HepG2 (cell line): ENCODE data around the gene CITED2. TPM values are rescaled to one million over a fixed set of nuclear protein-coding genes. Genes with fewer than 3 reads are reported as not detected.

ENCODE experiments used
- ATAC-seq: fragments of 200-7000 bp; cut with Tn5 transposase; 3 replicates; pipeline ENCODE4 v1.9.1; 2020; ENCODE audit warnings: mild to moderate bottlenecking, moderate library complexity
- BruUV-seq: library from RNA; stranded (reverse); fragments of 400-500 nt; replicated peaks from 2 replicates; lab custom pipeline; 2021; lab: Mats Ljungman, UMichigan
- CTCF ChIA-PET: fragments of 300-600 bp; formaldehyde crosslinking; extraction: SDS; loops from one replicate; lab custom pipeline; 2021; ENCODE audit warnings: low total read pairs, inconsistent platforms, low intra/inter-chr PET ratio; lab: Yijun Ruan, JAX
- POLR2A ChIA-PET: fragments of 350-600 bp; sonication (Branson Sonifier 250); formaldehyde crosslinking; loops from one replicate; lab custom pipeline; 2020; ENCODE audit warnings: antibody characterized with exemption, inconsistent platforms; lab: Yijun Ruan, JAX
- DNase-seq: peaks from one replicate; pipeline ENCODE4 v3.0.0-alpha.2; 2015; ENCODE audit warnings: low spot score
- FAIRE-seq: peaks from 3 replicates; lab custom pipeline; 2011; peaks lifted over from hg19 to GRCh38; lab: Jason Lieb, UNC
- H2AFZ ChIP-seq: one replicate; pipeline ENCODE4 v1.6.1; 2011; ENCODE audit warnings: low read length, inconsistent platforms
- H3K27ac ChIP-seq: fragments of 300-600 bp; 3 replicates; pipeline ENCODE4 v1.8.0; 2011; ENCODE audit warnings: mixed run types, mild to moderate bottlenecking, mixed read lengths, low read length, inconsistent platforms; ENCODE audit not compliant: insufficient read depth; ENCODE audit errors: extremely low read length
- H3K27me3 ChIP-seq, 2 experiments: fragments of 200-600 bp in 1 of 2; 2 replicates in 1 of 2; 3 replicates in 1 of 2; pipeline versions ENCODE4 v1.6.0 to v1.8.0; 2011; ENCODE audit warnings: low read length in 2 of 2, mild to moderate bottlenecking in 2 of 2, moderate library complexity in 2 of 2, inconsistent platforms in 1 of 2; ENCODE audit not compliant: insufficient read depth in 2 of 2, control insufficient read depth in 1 of 2
- H3K36me3 ChIP-seq, 2 experiments: fragments of 200-600 bp in 1 of 2; replicated peaks in 1 of 2; 2 replicates in 1 of 2; 3 replicates in 1 of 2; pipeline versions ENCODE4 v1.5.1 to v1.8.0; 2011; ENCODE audit warnings: low read length in 2 of 2, inconsistent platforms in 1 of 2; ENCODE audit not compliant: insufficient read depth in 2 of 2, control insufficient read depth in 1 of 2
- H3K4me1 ChIP-seq: 2 replicates; pipeline ENCODE4 v1.5.1; 2012; ENCODE audit warnings: low read length, inconsistent platforms; ENCODE audit not compliant: insufficient read depth
- H3K4me2 ChIP-seq: 2 replicates; pipeline ENCODE4 v1.6.0; 2011; ENCODE audit warnings: low read depth, low read length, inconsistent platforms
- H3K4me3 ChIP-seq, 3 experiments: fragments of 200-600 bp in 1 of 3; sonication (generic), shearing (Covaris generic) in 1 of 3; replicated peaks in 1 of 3; 2 replicates each; pipeline ENCODE4 v1.5.1; 2011 to 2016; ENCODE audit warnings: low read length in 3 of 3, inconsistent platforms in 2 of 3, low read depth in 2 of 3, mild to moderate bottlenecking in 2 of 3, control low read depth in 1 of 3, mixed read lengths in 1 of 3; ENCODE audit not compliant: insufficient read depth in 1 of 3
- H3K79me2 ChIP-seq: one replicate; pipeline ENCODE4 v1.6.1; 2011; ENCODE audit warnings: low read length, inconsistent platforms; ENCODE audit not compliant: insufficient read depth
- H3K9ac ChIP-seq: 2 replicates; pipeline ENCODE4 v1.6.0; 2011; ENCODE audit warnings: mild to moderate bottlenecking, low read depth, low read length, inconsistent platforms; ENCODE audit not compliant: insufficient read depth
- H3K9me3 ChIP-seq: 2 replicates; pipeline ENCODE4 v1.5.1; 2012; ENCODE audit warnings: mild to moderate bottlenecking, low read length
- H4K20me1 ChIP-seq: 2 replicates; pipeline ENCODE4 v1.6.0; 2011; ENCODE audit warnings: inconsistent platforms, mild to moderate bottlenecking, low read length, moderate library complexity; ENCODE audit not compliant: insufficient read depth
- CCDC6 ChIP-seq: sonication (generic); formaldehyde crosslinking; IDR thresholded peaks from 2 replicates; pipeline ENCODE4 v1.8.1; 2022; ENCODE audit warnings: mild to moderate bottlenecking, missing genetic modification reagents, moderate library complexity
- LRRFIP1 ChIP-seq: sonication (generic); formaldehyde crosslinking; conservative IDR thresholded peaks from 2 replicates; pipeline ENCODE4 v1.4.0; 2020; ENCODE audit warnings: missing genetic modification reagents
- MEIS1 ChIP-seq: sonication (generic); formaldehyde crosslinking; IDR thresholded peaks from 2 replicates; pipeline ENCODE4 v1.9.0; 2021; ENCODE audit warnings: mild to moderate bottlenecking, missing genetic modification reagents, moderate library complexity, borderline replicate concordance
- MIER3 ChIP-seq: IDR thresholded peaks from 2 replicates; pipeline ENCODE4 v1.6.1; 2016; ENCODE audit warnings: missing compliant biosample characterization, borderline replicate concordance
- NR2F6 ChIP-seq, 2 experiments: IDR thresholded peaks; 2 replicates each; pipeline ENCODE4 v1.6.1; 2016; ENCODE audit warnings: antibody characterized with exemption in 1 of 2, mild to moderate bottlenecking in 1 of 2
- ZFP1 ChIP-seq: IDR thresholded peaks from 2 replicates; pipeline ENCODE4 v1.6.1; 2016
- ZNF230 ChIP-seq: sonication (generic); formaldehyde crosslinking; IDR thresholded peaks from 2 replicates; pipeline ENCODE4 v1.4.0; 2020; ENCODE audit warnings: mild to moderate bottlenecking, missing genetic modification reagents
- ZNF441 ChIP-seq: sonication (generic); formaldehyde crosslinking; IDR thresholded peaks from 2 replicates; pipeline ENCODE4 v1.7.0; 2021; ENCODE audit warnings: missing genetic modification reagents, borderline replicate concordance
- ZNF782 ChIP-seq: sonication (generic); formaldehyde crosslinking; IDR thresholded peaks from 2 replicates; pipeline ENCODE4 v1.4.0; 2020; ENCODE audit warnings: missing genetic modification reagents, mild to moderate bottlenecking, borderline replicate concordance
- ZSCAN20 ChIP-seq: sonication (generic); formaldehyde crosslinking; IDR thresholded peaks from 2 replicates; pipeline ENCODE4 v1.4.0; 2020; ENCODE audit warnings: missing genetic modification reagents, mild to moderate bottlenecking, borderline replicate concordance
- WGBS: methylation state at CpG from one replicate; pipeline ENCODE4 v1.1.6; 2017; ENCODE audit warnings: low lambda C conversion rate; 5-methylcytosine and 5-hydroxymethylcytosine counted together
- in situ Hi-C: cut with HindIII; loops from 2 replicates; pipeline ENCODE4 v1.10.0; 2017; ENCODE audit warnings: low pct_unique_long_range_greater_than_20kb; ENCODE audit not compliant: extremely low pct_ligation_motif_present
- intact Hi-C: fragments of 100-400 bp; cut with micrococcal nuclease; formaldehyde crosslinking; loops from one replicate; pipeline ENCODE4 v1.10.0; 2022; ENCODE audit not compliant: unreplicated experiment
- polyA plus RNA-seq, 8 experiments: library from polyadenylated mRNA; depleted of rRNA in 3 of 8; stranded (reverse) in 7 of 8; unstranded in 1 of 8; fragments of >200 nt; fragmentation: Illumina TruSeq in 4 of 8; extraction: Trizol in 4 of 8; gene quantifications; 2 replicates each; pipeline versions ENCODE4 v1.2.1 to v1.2.3, GENCODE V29; 2011 to 2016; ENCODE audit warnings: low read depth in 4 of 8, missing spikeins in 1 of 8, mixed read lengths in 1 of 8; ENCODE audit not compliant: insufficient read depth in 1 of 8
- total RNA-seq, 5 experiments: library from RNA; depleted of rRNA; stranded (reverse); fragments of >200 nt; fragmentation: Illumina TruSeq; extraction: Trizol; gene quantifications; 2 replicates each; pipeline ENCODE4 v1.2.3, GENCODE V29; 2016; ENCODE audit warnings: low read depth in 1 of 5

CITED2 gene
- total and polyA plus RNA-seq, 2 of the 13 experiments (the other 11 are each of a cell fraction or from before 2014, with no cell fraction given) = 17.6 to 57.2 TPM

DNA sequence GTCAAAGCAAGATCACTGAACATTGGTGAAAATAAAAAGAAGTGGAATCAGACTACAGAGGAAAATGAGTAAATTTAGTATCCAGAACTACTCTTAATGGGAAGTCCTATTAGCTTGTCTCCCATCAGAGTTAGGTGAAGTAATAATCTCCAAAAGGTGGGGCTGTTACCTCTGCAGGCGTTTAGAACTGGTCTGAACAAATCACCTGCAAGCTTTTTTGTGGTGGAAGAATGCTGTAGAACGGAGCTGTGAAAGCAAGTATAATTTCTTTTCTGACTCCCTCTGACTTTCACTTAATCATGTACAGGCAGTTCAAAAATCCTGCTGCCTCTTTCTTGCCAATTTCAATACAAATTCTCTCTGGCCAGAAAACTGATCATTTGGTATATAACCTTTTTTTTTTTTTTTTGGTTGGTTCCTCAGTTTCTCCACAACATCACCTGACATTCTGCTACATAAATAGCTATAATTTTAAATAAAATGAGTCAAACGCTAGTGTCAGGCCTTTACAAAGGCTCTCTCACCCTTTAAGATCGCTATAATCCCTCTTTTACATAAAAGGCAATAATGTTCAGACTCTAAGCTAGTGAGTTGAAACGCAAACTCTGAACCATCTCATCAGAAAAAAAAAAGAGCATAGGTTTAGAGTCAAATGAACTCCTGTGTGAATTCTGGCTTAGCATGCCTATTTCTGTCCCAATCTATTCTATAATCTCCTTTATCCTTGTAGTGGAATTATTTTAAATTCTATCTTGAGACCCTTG lies 38.8 kb downstream of the CITED2 start:
- WGBS = 8% methylated on average over 5 of the region's 5 CpGs
- in situ Hi-C loops = no loop called here
- no peaks in the 10 kb centered on the region for H4K20me1 ChIP-seq
- TF ChIP-seq CCDC6 (CRISPR knock-in tag) (no peak), ZNF230 (CRISPR knock-in tag) (no peak), MIER3 (no peak), NR2F6 (IDR thresholded peaks at IDR 0.05) (no peak), NR2F6 (CRISPR knock-in tag; IDR thresholded peaks at IDR 0.05) (no peak), ZNF441 (no peak), ZFP1 (CRISPR knock-in tag) (no peak), ZNF782 (no peak), ZSCAN20 (no peak), MEIS1 (CRISPR knock-in tag) (no peak), LRRFIP1 (no peak)
- no peaks in the 10 kb centered on the region for H3K36me3 ChIP-seq
- no peak overlapping the region for H3K4me2 ChIP-seq
- no peak overlapping the region for H3K27ac ChIP-seq
- no peaks in the 10 kb centered on the region for H3K9me3 ChIP-seq
- no peaks in the 10 kb centered on the region for H3K4me1 ChIP-seq
- no peak overlapping the region for H3K9ac ChIP-seq
- DNase-seq (no peak), FAIRE-seq (no peak), ATAC-seq (no peak)
- POLR2A ChIA-PET = no interaction called here
- H2AFZ ChIP-seq = no peak overlapping the region
- H3K79me2 ChIP-seq = no peaks in the 10 kb centered on the region
- CTCF ChIA-PET = no interaction called here
- intact Hi-C loops = no loop called here
- H3K4me3 ChIP-seq = no peak overlapping the region
- BruUV-seq = no TSS peak
- no peaks in the 10 kb centered on the region for H3K27me3 ChIP-seq
